Right kidney (tissue), 9 donors: ENCODE data around the gene IRAK1BP1.
A peak's percentile ranks its signal among the peaks of the same experiment; 100 is the strongest.
"Not testable (repeated sequence)": the region's sequence is repeated elsewhere in the genome, so short reads cannot be mapped to it uniquely, and the experiment has no call there.

Experiments
- DNase-seq: peaks from one replicate; pipeline ENCODE4 v3.0.0-alpha.2; 2016
- long read RNA-seq, 8 donors: transcript quantifications; one replicate each; lab custom pipeline, GENCODE V29; 2026

IRAK1BP1 gene
- long read RNA-seq, donor 1, full-length matches to known transcripts, result 3 of 22 reads
- long read RNA-seq, donor 1, partial matches to known transcripts, result 19 of 22 reads
- long read RNA-seq, donor 1, other reads (novel, unspliced or antisense), result 0 of 22 reads
- long read RNA-seq, donor 2, full-length matches to known transcripts, result 6 of 12 reads
- long read RNA-seq, donor 2, partial matches to known transcripts, result 0 of 12 reads
- long read RNA-seq, donor 2, other reads (novel, unspliced or antisense), result 6 of 12 reads
- long read RNA-seq, donor 3, full-length matches to known transcripts, result 3 of 3 reads
- long read RNA-seq, donor 3, partial matches to known transcripts, result 0 of 3 reads
- long read RNA-seq, donor 3, other reads (novel, unspliced or antisense), result 0 of 3 reads
- long read RNA-seq, donor 4, full-length matches to known transcripts, result 4 of 98 reads
- long read RNA-seq, donor 4, partial matches to known transcripts, result 89 of 98 reads
- long read RNA-seq, donor 4, other reads (novel, unspliced or antisense), result 5 of 98 reads
- long read RNA-seq, donor 5, full-length matches to known transcripts, result 6 of 37 reads
- long read RNA-seq, donor 5, partial matches to known transcripts, result 31 of 37 reads
- long read RNA-seq, donor 5, other reads (novel, unspliced or antisense), result 0 of 37 reads
- long read RNA-seq, donor 6, full-length matches to known transcripts, result 7 of 13 reads
- long read RNA-seq, donor 6, partial matches to known transcripts, result 6 of 13 reads
- long read RNA-seq, donor 6, other reads (novel, unspliced or antisense), result 0 of 13 reads
- long read RNA-seq, donor 7, full-length matches to known transcripts, result 5 of 134 reads
- long read RNA-seq, donor 7, partial matches to known transcripts, result 101 of 134 reads
- long read RNA-seq, donor 7, other reads (novel, unspliced or antisense), result 28 of 134 reads
- long read RNA-seq, donor 8, full-length matches to known transcripts, result 4 of 4 reads
- long read RNA-seq, donor 8, partial matches to known transcripts, result 0 of 4 reads
- long read RNA-seq, donor 8, other reads (novel, unspliced or antisense), result 0 of 4 reads

GRCh38 chr6:78867370-78868040 is at the start of gene IRAK1BP1:
Gene IRAK1BP1 (plus strand): TSS chr6:78867551. CDS start chr6:78867577, 26 bp downstream.
- peak; percentile 95 for DNase-seq

GRCh38 chr6:78824045-78824444 is 43.3 kb upstream of the IRAK1BP1 start:
- DNase-seq, result no peak

- no peak for DNase-seq
These were observed 37.9 kb upstream of the IRAK1BP1 start for GRCh38 chr6:78829407-78829806.

GRCh38 chr6:78830805-78831204 is 36.5 kb upstream of the IRAK1BP1 start:
- DNase-seq, result no peak

GRCh38 chr6:78831492-78831891 is 35.9 kb upstream of the IRAK1BP1 start:
- DNase-seq, result no peak

- DNase-seq, result no peak
These were observed 35.1 kb upstream of the IRAK1BP1 start for GRCh38 chr6:78832091-78832808.

- no peak for DNase-seq
These were observed 31.5 kb upstream of the IRAK1BP1 start for GRCh38 chr6:78835817-78836216.

- DNase-seq, result no peak
These were observed 30.8 kb upstream of the IRAK1BP1 start for GRCh38 chr6:78836598-78836997.

- no peak for DNase-seq
These were observed 26.2 kb upstream of the IRAK1BP1 start for GRCh38 chr6:78841111-78841510.

- no peak for DNase-seq
These were observed 24.4 kb upstream of the IRAK1BP1 start for GRCh38 chr6:78842953-78843352.

GRCh38 chr6:78844899-78845298 is 22.5 kb upstream of the IRAK1BP1 start:
- no peak for DNase-seq

- DNase-seq, result no peak
These were observed 21.8 kb upstream of the IRAK1BP1 start for GRCh38 chr6:78845567-78845966.

- no peak for DNase-seq
These were observed 16.7 kb upstream of the IRAK1BP1 start for GRCh38 chr6:78850621-78851020.

- no peak for DNase-seq
These were observed 16.2 kb upstream of the IRAK1BP1 start for GRCh38 chr6:78851156-78851555.

GRCh38 chr6:78854546-78854945 is 12.8 kb upstream of the IRAK1BP1 start:
- no peak for DNase-seq

GRCh38 chr6:78858339-78858938 is 8.9 kb upstream of the IRAK1BP1 start:
- not testable (repeated sequence) for DNase-seq

GRCh38 chr6:78861509-78861908 is 5.8 kb upstream of the IRAK1BP1 start:
- DNase-seq, result no peak

- no peak for DNase-seq
These were observed 3.8 kb upstream of the IRAK1BP1 start for GRCh38 chr6:78863576-78863975.

- DNase-seq, result no peak
These were observed 2.4 kb upstream of the IRAK1BP1 start for GRCh38 chr6:78864957-78865356.

GRCh38 chr6:78867020-78867369 is 356 bp upstream of the IRAK1BP1 start:
- DNase-seq, result peak; percentile 90

GRCh38 chr6:78868116-78868515 is 765 bp downstream of the IRAK1BP1 start:
- DNase-seq, result no peak
